ENCODE measurements around the gene KBTBD13.

Gene KBTBD13

DNA sequence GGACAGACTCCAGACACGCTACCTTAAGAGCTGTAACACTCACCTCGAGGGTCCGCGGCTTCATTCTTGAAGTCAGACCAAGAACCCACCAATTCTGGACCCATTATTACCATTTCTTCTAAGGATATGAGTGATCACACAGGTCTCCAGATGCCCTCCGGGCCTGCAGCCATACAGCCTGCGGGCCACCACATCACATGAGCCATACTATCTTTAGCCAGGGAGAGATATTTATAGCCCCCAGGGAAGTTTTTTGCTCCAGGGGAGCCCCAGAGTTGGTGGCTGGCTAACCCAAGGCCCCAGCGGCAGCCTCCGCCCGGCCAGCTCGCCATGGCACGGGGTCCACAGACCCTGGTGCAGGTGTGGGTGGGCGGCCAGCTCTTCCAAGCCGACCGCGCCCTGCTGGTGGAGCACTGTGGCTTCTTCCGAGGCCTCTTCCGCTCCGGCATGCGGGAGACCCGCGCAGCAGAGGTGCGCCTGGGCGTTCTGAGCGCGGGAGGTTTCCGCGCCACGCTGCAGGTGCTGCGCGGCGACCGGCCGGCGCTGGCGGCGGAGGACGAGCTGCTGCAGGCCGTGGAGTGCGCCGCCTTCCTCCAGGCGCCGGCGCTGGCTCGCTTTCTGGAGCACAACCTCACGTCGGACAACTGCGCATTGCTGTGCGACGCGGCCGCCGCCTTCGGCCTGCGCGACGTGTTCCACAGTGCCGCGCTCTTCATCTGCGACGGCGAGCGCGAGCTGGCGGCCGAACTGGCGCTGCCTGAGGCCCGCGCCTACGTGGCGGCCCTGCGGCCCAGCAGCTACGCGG lies at the start of gene KBTBD13:
TSS of gene KBTBD13 (plus strand) at position 261 of the 805 bp plus-strand sequence. CDS start at position 331, 70 bp downstream.
- H3K4me3 ChIP-seq (ENCODE audit: low read depth, low read length) = no peak within 1 kb of the TSS
- TF ChIP-seq CTCF (IDR thresholded peaks at IDR 0.05; ENCODE audit: low read depth, low read length, missing control alignments) = no peak

DNA sequence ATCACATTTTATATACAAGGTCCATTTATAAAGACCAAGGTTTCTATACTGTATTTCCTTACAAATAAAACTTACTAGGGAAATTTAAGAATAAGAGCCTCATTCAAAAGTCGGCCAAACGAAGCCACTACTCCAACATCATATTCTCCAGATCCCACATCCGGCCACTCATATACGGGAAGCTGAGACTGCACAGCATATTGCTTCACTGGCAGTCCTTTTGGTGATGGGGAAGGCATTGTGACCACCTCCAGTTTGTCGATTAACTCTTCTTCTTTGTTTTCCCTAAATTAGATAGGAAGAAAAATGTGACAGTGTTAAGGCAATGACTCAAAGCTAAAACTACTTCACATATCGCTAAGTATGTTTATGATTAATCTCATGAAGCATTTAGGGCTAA lies 49.8 kb upstream of the KBTBD13 start:
- TF ChIP-seq CTCF (IDR thresholded peaks at IDR 0.05; ENCODE audit: low read depth, low read length, missing control alignments) = no peak
- no peak for DNase-seq (ENCODE audit: low read depth)
- H3K4me3 ChIP-seq (ENCODE audit: low read depth, low read length) = no peak overlapping the region

More for the DNA sequence above, at the start of gene KBTBD13:
- no peak for DNase-seq (ENCODE audit: low read depth)

DNA sequence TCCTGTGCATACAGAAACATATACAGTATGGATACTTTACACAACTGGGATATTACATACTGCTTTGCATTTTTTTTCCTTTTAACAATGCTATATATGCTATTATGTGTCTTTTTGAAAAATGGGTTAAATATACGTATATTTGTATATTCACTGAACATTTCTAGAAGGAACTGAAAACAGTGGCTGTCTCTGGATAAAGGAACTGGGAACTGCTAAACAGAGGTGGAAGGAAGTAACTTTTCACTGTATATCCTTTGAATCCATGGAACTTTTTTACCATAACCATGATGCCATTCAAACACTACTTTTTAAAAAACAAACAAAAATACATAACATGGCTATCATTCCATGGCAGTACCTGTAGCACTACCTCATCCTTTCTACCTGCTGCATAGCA lies 49.0 kb upstream of the KBTBD13 start:
- no peak for TF ChIP-seq CTCF (IDR thresholded peaks at IDR 0.05; ENCODE audit: low read depth, low read length, missing control alignments)
- no peak for DNase-seq (ENCODE audit: low read depth)
- H3K4me3 ChIP-seq (ENCODE audit: low read depth, low read length) = no peak overlapping the region; the same call in 1 of the 2 replicates

GRCh38 chr15:65028338-65028737 lies 48.2 kb upstream of the KBTBD13 start:
- no peak for TF ChIP-seq CTCF (IDR thresholded peaks at IDR 0.05; ENCODE audit: low read depth, low read length, missing control alignments)
- peak overlapping the region; percentile 91 for H3K4me3 ChIP-seq (ENCODE audit: low read depth, low read length)
- no peak for DNase-seq (ENCODE audit: low read depth)

DNA sequence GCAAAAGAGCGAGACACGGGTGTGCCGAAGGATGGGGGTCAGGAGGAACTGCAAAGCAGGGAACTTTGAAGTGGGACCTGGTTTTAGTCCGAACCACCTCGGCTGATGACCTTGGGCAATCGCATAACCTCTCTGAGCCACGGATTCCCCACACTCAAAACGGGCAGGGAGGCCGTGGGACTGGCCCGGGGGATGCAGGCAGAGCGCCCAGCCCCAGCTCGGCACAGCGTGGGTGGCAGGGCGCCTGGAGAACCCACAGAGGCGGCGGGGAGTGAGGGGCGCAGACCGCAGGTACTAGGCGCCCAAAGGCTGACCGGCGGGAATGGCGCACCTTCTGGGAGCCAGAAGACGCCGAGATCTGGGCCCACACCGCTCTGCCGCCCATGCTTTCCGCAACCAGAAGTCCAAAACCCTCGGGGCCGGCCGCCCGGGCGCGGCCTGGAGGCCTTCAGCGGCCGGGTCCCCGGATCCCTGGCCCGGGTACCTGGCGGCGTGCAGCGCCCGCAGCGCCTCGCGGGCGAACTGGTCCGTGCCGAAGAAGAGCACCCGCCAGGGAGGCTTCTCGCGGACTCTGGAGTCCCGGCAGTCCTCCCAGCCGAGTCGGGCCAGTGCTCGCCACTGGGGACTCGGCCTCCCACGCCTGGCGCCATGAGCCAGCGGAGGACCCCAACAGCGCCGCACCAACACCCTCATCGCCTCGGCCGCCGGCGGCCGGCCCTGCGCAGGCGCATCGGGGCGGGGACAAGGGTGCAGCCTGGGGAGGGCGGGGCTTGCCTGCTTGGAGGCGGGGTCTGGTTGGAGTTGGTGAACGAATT lies 47.4 kb upstream of the KBTBD13 start, which contains the start of gene MTFMT:
TSS of gene MTFMT (minus strand) at position 719 of the 815 bp plus-strand sequence. CDS start at position 693, 26 bp downstream.
- H3K4me3 ChIP-seq (ENCODE audit: low read depth, low read length) = peak within 1 kb of the TSS; percentile 91
- DNase-seq (ENCODE audit: low read depth) = no peak
- TF ChIP-seq CTCF (IDR thresholded peaks at IDR 0.05; ENCODE audit: low read depth, low read length, missing control alignments) = peak; percentile 3

DNA sequence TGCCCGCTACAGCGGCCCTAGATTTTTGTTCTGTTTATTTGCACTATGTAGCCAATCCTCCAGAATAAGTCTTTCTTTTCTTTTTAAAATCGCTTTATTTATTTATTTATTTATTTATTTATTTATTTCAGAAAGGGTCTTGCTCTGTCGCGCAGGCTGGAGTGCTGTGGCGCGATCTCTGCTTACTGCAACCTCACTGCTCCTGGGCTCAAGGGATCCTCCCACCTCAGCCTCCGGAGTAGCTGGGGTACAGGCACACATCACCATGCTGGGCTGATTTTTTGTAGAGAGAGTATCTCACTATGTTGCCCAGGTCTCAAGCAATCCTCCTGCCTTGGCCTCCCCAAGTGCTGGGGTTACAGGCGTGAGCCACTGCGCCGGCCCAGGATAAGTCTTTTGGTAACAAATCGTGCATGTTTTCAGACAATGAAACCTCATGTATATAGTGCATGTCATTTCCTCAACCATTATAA lies 46.8 kb upstream of the KBTBD13 start:
- peak overlapping the region; percentile 91; the same call in 1 of the 2 replicates for H3K4me3 ChIP-seq (ENCODE audit: low read depth, low read length)
- no peak for DNase-seq (ENCODE audit: low read depth)
- TF ChIP-seq CTCF (IDR thresholded peaks at IDR 0.05; ENCODE audit: low read depth, low read length, missing control alignments) = no peak
